ENCODE data around the gene TAGAP.

The TAGAP gene

DNA sequence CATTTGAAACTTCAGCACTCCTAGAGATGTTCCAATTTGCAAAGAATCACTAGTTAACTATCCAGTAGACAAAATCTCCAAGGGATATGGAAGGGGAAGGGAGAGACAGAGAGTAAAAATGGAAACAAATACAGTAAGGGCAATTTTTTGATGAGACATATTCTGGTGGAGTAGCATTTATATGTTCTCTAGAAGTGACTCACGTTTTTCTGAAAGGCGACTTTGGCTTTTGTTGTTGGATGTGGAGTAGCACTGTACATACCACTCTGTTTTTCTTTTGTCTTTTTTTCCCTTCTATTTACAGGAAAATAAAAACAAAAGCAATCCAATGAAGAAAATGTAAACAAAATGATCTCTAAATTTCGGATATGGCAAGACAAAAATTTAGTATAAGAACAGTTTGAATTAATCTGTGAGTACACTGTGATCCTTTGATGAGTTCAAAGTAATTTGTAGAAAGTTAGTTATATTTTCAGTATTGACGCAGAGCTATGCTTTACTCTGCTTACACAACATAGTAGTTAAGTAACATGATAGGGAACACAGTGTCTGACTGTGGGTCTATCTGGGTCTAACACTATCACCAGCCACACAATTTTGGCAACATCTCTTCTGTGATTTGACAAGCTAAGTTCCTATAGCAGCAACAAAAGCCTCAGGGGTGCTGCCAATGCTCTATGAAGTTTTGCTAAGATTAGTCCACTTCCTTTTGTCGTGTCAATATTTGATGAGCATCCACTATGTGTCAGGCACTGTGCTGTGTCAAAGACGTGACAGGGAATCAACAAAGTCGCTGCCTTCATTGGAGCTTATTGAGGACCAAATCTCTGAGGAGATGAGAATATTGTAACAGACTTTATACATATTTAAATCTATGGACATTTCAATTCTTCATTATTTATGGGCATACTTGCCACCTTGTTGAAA is 27.3 kb upstream of the TAGAP start:
- no peak for DNase-seq (ENCODE audit: low spot score)

DNA sequence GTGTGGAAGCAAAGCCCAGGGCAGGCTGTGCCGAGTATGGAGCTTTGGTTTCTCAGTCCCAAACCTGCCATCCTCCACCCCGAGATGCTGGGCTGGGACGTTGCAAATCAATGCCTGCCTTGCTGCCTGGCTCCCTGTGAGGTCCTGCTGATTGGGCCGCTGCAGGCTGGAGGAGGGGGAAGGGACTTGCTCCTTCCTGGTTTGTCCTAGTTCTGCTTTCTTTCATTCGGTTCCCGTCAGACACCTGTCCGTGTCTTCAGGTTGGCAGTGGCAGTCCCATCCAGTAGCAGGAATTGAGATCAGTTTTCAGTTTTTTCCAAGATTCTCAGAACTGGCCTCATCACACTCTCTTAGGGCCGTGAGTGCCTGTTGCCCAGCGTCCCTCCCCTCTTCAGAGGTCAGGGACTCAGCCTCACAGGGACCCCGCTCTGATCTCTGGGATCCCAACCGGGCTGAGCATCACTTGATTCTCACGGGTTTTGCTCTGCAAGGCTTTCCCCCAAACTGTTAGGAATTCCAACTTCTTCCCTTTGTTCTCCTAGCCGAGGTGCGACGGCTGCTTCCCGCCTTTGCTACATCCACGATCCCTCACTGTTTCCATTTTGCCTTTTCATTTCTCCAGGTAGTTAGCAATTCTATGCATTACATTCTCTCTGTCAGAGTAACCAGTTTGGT is 24.2 kb upstream of the TAGAP start:
- no peak for DNase-seq (ENCODE audit: low spot score)

DNA sequence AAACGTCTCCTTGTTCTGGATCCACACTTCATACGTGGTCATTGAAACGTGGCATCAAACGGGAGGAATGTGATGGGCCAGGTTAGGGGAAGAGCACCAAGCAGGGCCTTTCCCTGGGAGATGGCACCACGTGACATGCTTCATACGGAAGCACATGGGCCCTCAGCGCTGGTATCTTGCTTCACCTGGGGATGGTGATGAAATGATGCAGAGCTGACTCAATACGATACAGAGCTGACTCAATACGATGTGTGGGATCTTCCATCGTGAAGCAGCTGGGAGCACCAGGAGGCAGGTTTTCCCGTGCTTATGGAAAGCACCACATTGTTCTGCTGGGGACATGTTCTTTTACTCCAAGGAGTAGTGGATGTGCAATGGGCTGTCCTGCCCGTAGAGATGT is 22.5 kb upstream of the TAGAP start:
- no peak for DNase-seq (ENCODE audit: low spot score)

DNA sequence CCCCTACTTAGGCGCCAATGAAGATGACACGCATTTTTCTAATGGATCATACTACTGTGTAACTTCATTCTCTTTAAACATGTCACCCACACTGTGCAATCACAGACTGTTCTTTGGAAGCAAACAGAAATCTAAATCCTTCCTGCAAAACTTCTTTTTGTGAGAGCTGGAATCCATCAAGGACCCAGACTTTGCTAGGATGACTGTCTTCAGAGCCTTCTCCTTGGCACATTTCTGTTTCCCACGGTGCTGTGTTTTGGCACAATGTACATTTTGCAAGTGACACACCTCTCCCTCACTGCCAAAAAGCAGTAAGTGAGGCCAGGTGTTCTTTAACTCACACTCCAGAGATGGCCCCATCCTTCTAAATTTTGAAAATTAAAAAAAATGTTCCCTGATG is 21.7 kb upstream of the TAGAP start:
- no peak for DNase-seq (ENCODE audit: low spot score)

DNA sequence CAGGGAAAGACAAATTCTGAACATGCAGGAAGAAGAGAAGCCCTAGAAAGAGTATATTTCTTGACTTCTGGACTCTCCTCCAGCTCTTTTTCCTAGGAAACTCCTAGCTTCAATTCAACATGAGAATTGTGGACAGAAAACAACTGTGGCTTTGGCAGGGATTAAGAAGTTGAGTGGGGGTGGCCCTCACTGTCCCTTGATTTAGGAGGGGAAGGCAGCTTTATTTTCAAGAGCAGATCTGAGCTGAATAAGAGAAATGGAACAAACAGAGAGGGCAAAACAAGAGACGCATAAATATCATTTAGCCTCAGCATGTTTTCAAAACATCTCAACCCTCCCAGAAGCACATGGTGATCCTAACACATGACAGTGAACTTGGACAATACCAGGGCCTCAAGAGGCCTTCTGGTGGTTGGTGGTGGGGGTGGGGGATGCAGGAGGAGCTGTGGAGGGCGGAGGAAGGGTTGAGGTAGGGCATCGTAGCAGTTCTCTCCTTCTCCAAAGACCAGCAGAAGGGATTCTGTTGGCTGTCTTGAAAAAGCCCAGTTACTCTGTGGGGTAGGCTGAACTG is 21.1 kb upstream of the TAGAP start:
- DNase-seq (ENCODE audit: low spot score): no peak

DNA sequence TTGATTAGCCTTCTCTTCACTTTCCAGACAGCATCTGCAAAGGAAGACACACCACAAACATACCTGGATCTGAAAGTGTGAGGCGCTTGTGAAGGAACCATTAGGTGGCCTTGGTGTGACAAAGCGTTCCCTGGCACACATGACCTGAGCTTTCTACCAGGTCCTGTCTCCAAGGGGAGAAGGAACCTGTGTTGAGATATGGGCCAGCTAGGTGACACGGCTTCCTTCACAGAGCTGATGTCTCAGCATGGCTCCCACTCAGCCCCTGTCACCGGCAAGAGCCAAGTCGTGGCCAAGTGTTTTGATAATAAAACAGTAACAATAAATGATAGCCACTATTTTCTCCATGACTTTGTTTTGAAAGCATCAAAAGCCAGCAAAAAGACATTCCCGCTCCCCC is 20.3 kb upstream of the TAGAP start:
- DNase-seq (ENCODE audit: low spot score): no peak

DNA sequence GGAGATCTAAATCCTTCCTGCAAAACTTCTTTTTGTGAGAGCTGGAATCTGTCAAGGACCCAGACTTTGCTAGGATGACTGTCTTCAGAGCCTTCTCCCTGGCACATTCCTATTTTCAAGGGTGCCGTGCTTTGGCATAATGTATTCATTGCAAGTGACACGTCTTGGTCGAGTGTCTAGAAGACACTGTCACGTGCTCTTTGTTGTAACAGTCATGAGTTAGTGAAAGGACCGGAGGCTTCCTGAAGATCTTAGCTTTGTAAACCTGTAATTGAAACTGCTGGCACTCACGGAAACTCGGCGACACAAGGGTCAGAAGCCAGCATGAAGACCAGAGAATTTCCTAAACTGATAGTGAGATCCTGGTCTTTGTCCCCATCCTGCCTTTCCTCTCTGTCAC is 19.7 kb upstream of the TAGAP start:
- no peak for DNase-seq (ENCODE audit: low spot score)

DNA sequence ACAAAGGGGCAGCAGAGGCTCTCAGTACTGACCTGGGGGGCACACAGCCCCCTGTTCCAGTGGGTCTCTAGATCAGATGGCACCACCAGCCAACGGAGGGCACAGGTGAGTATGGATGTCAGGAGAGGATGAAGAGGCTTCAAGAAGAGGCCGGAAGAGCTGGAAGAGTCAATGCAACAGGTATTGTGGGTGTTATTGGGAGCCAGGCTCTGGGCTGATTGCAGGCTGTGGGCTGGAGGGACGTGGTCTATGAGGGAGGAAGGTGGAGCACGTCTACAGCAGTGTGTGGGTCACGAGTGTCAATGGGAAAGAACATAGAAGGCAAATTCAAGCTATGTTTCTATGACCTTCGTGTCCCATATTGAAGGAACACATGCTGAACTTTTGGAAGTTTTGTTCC is 18.8 kb upstream of the TAGAP start:
- no peak for DNase-seq (ENCODE audit: low spot score)

DNA sequence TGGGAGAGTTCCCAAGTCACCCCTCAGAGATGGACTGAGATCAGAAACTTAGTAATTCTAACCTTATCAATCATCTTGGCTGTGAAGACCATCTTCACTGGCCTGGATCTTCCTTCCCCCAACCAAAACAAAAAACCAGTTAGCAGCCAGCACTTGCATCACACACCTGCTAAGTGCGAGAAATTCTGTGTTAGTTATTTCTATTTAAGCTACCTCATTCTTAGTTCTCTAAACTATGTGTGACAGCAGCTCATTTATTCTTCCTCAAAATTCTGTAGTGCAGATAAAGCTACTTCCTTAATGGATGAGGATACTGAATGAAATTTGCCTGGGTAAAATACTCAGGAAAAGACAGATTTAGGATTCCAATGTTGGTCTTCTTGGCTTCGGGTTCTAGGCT is 18.2 kb upstream of the TAGAP start:
- DNase-seq (ENCODE audit: low spot score): no peak

DNA sequence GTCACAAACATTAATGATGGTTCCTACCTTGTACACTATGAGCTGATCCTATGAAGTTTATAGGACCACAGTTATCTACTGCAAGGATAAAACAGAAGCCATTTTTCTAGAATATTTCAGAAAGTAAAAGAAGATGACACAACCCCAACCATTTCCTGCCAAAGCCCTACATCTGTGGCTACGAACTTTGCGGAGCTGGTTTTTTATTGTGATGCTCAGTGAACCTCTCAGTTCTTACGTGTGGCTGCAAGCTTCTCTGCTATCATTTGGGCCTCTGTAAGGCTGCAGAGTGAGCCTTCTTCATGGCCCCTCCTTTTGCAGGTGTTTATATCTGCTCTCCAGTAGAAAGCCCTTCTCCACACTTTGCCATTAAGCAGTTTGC is 17.8 kb upstream of the TAGAP start:
- DNase-seq (ENCODE audit: low spot score): no peak

DNA sequence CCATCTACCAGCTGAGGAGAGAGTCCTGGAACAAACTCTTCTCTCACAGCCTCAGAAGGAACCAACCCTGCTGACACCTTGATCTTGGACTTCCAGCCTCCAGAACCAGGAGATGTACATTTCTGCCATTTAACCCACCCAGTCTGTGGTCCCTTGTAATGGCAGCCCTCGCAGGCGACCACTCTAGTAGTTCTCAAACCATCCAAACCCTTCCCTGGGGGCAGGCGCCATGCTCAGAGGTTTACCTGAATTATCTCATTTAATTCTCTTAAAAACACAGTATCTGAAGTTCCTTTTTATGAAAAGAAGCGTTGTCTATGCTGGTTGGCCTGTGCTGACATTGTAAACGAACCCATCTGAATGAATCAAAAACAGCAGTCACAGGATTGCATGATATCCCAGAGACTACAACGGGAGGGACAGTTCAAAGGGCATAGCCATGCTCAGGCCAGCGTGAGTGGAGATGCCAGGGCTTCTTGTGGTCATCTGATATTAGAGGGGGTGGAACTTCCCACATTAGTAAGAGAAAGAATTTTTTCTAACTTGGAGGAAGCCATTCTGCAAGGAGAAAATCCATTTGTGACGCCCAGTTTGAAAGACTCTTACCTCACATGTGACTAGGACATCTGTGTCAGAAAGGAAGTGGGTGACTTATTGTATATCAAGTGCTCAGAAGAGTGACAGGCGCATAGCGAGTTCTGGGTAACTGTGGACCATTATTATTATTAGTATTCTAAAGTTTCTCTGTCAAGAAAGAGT is 17.2 kb upstream of the TAGAP start:
- no peak for DNase-seq (ENCODE audit: low spot score)

DNA sequence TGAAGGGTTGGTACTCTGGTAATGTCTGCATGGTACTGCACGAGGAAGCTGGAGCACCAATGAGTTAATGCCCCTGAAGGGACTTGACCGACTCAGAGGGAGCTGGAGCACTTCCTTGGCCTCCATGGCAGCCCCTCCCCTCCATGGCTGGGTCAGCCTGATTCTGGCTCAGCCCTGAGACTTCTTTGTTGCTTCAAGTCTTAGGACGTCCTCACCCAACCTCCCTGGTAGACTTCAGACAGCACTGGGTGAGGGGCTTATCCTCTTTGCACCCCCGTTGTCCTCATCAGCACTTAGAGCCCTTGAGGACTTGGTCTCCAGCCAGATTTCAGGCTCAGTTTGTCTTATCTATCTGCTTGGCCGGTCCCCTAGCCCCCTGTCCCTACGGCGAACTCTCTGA is 16.4 kb upstream of the TAGAP start:
- no peak for DNase-seq (ENCODE audit: low spot score)

DNA sequence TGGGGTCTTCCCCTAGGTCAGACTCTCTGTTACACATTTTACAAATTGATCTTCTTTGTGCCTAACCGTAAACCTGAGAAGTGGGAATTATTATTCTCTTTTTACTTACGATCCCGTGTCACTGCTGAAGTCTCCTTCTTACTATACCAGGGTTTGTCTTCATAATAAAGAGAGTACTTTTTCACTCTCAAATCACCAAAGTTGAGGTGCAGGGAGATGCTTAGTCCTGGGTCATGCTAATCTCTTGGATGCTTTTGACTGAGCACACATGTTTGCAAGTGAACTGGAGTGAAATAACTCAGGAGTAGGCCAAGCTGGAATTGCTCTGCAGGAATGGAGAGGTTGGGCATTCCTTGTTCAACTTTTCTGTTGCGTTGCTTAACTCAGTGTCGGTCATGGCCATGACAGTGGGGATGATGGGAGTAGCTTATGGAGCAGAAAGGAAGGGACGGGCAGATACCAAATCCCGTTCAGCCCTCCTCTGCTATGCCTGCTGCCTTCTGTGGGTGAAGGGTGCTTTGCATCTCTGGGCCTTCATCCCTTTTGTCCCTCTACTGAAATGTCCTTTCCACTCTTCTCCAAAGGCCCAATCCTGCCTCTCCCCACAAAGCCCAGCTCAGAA is 15.2 kb upstream of the TAGAP start:
- no peak for DNase-seq (ENCODE audit: low spot score)

DNA sequence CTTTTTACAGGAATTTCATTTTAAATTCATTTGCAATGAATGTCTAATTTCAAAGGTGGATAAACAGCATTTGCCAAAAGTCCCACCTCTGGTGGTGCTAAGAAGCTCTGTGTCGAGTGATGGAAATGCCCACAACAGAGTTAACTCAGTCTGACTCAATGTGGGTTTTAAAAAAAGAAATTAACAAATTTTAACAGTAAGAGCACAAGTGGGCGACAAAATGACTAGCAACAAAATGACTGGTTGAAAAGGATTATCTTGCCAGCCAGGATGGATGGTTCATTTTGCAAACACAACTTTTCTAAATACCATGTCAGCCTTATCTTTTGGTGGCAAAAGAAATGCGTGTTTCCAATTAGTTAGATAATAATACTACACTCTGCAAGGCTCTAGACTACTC is 14.3 kb upstream of the TAGAP start:
- no peak for DNase-seq (ENCODE audit: low spot score)

DNA sequence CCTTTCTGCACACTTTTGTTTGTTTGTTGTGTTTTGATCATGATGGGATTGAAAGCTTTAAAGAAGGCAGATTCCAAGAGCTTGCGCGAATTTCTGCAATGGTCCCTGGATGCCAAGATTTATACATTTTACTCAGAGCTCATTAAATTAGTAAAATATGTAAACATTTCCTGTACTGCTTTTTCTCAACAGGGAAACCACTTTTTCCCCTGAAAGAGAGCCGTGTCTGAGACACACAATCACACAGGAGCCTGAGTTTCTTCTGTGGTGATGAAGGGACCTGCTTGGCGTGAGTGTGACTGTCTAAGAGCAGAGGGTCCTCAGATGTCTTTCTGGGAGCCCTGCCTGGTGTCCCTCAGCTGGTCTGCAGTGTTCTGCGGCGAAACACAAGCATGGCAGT is 12.1 kb upstream of the TAGAP start:
- DNase-seq (ENCODE audit: low spot score): no peak

DNA sequence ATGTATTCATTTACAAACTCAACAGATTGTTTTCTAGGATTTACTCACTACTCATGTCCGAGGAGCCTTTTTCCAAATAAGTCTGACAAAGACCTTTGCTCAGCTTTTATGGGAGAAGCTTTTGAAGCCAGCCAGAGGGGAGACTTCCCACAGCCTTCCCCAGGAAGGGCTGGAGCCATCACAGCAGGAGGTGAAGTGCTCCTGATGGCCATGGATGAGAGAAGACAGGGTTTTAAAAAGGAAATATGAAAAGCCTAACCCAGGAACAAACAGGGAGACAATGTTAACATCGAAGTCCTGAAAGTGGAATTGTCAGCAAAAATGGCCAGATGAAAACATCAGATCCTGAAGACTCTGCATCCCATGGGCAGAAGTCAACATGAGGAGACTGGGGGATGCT is 11.6 kb upstream of the TAGAP start:
- no peak for DNase-seq (ENCODE audit: low spot score)

DNA sequence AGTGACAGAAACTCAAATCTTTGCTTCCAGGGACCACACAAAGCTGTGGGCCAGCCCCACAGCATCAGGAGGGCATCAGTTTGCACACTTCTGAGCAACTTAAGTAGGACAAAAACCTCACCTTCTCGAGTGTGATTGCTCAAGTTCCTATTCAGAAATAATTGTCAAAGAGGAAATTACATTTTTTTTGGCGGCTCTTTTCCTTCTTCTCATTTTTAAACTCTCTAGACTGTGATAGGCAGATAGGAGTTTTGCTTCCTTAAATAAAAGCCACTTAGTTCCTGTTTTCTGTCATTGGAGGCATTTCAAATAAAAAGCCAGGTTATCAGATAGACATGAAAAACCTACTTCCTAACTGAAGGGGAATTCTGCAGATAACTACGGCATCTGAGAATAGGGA is 11.2 kb upstream of the TAGAP start:
- DNase-seq (ENCODE audit: low spot score): no peak

DNA sequence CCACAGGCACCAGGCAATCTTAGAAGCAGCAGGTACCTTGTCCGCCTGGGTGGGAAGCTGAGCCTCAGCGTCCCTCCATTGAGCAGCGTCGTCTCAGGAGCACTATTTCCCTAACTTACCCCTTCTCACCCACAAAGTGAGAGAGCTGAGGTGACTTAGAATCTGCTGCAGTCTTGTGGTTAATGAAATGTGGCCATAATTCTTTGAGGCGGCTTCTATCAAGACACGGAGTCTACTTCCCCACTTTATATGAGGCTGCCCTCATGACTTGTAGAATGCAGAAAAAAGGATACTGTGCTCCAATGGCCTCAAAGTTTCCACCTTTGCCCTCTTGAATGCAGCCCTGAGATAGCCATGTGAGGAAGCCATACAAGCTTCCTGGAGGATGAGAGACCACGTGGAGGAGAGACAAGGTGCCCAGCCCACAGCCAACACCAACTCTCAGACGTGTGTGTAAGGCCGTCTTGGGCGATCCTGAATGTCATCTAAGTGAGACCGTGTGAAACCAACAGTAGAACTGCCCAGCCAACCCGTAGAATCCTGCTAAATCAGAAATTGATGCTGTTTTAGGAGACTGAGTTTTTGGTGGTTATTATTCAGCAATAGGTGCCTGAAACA is 9.1 kb upstream of the TAGAP start:
- DNase-seq (ENCODE audit: low spot score): no peak

DNA sequence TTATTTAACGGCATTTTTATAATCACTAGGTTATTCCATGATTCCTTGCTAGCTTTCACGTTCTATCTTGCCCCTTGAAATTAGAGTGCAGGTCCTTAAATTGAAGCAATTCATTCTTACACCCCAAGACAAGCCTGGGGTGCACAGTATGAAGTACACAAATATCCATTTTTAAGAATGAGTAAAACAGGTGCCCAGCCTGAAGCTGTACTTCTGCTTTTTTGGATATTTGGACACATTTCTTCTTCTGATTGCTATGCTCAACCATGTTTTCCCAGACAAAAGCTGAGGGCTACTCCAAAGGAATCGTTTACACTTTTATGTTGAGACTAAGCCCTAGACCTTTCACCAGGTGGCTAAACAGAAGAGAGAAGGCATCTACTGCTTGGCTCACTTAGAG is 7.9 kb upstream of the TAGAP start:
- no peak for DNase-seq (ENCODE audit: low spot score)

DNA sequence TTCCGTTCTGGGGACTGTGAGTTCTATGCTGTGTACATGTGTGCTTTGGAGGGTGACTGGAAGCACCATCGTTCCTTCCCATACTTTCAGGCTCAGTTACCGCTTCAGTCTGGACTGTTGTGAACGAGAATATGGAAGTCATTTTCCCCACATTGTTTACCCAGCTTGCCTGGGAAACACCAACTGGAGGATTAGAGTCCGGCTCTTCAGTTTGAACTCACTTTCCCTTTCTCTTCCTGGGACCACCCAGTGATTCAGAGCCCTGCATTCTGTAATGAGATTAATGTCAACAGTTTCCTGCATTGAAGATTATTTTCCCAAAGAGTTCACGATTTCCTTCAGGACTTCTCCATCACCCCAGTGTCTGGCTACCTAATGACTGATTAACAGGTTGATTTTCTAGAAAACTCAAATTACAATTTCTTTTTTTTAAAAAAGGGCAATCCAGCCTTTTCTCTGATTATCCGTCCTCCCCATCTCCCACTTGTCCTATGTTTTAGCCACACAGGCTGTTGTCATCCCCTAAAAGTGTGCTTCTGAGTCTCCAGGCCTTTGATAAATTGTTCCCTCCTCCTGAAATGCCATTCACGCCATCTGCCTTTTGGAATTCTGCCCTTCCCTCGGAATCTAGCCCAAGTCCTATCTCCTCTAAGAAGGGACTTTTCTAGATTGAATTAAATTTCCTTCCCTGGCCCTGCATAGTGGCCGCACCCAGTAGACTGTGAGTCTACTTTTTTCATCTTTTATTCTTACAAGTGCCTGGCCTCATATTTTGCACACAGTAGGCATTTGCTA is 3.3 kb upstream of the TAGAP start:
- no peak for DNase-seq (ENCODE audit: low spot score)

DNA sequence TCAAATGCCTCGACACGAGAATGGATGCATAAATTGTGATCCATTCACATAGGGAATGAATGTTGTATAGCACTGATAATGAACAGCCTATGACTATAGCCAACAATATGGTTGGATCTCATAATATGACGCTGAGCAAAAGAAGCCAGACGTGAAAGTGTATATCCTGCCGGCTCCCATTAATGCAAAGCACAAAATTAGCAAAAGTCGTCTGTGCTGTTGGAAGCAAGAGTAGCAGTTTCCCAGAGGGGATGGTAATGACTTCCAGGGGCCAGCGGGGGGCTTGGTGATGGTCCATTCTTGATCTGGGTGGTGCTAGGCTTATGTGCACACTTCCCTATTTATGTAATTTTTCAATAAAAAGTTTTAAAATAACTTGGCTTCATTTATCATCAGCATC is 1.0 kb upstream of the TAGAP start:
- DNase-seq (ENCODE audit: low spot score): no peak
